Lower leg skin (tissue), 4 donors: ENCODE results near the gene NMNAT2. TPM values are rescaled to one million over a fixed set of nuclear protein-coding genes. Genes with fewer than 3 reads are reported as not detected.

Experiments
- DNase-seq, 2 donors: peaks; one replicate each; pipeline ENCODE4 v3.0.0-alpha.2; 2019; ENCODE audit warnings: low spot score in 2 of 2
- H3K4me3 ChIP-seq: fragments of 200-600 bp; sonication (generic); 2 replicates; pipeline ENCODE4 v1.5.1; 2017; ENCODE audit warnings: mild to moderate bottlenecking, low read depth; ENCODE audit not compliant: poor library complexity, severe bottlenecking
- CTCF ChIP-seq, 3 donors: fragments of 450-650 bp; IDR thresholded peaks; one replicate each; pipeline ENCODE4 v1.5.1; 2016; ENCODE audit warnings: antibody characterized with exemption in 3 of 3, mild to moderate bottlenecking in 3 of 3, moderate library complexity in 2 of 3
- POLR2A ChIP-seq, 2 donors: fragments of 450-650 bp; IDR thresholded peaks; one replicate each; pipeline ENCODE4 v1.6.1; 2016 to 2017; ENCODE audit warnings: antibody characterized with exemption in 2 of 2, mild to moderate bottlenecking in 1 of 2, moderate library complexity in 1 of 2
- WGBS, 2 donors: methylation state at CpG; one replicate each; pipeline ENCODE4 v1.1.5; 2018; 5-methylcytosine and 5-hydroxymethylcytosine counted together
- intact Hi-C: fragments of 100-400 bp; cut with DNase I; formaldehyde crosslinking; loops from one replicate; pipeline ENCODE4 v1.15.0; 2023; ENCODE audit warnings: low total_unique reads
- total RNA-seq, 4 donors: library from RNA; depleted of rRNA; stranded (reverse); fragments of >200 nt; gene quantifications; one replicate each; pipeline ENCODE4 v1.1.0, GENCODE V29; 2016

Gene NMNAT2
- total RNA-seq, 4 donors from 2014 or later, result 0.23 to 0.34 (median 0.34) TPM; not detected in 1

- H3K4me3 ChIP-seq, result no peak overlapping the region
- TF ChIP-seq CTCF (IDR thresholded peaks at IDR 0.05) (no peak), POLR2A (IDR thresholded peaks at IDR 0.05) (no peak)
- 94 to 95% methylated on average over 4 of the region's 4 CpGs for WGBS, 2 donors
- no peak for DNase-seq
- intact Hi-C loops, result no loop called here
These were observed 177.7 kb downstream of the NMNAT2 start for GRCh38 chr1:183240526-183240825.

GRCh38 chr1:183239793-183240525, 178.2 kb downstream of the NMNAT2 start:
- intact Hi-C loops, result no loop called here
- no peak overlapping the region for H3K4me3 ChIP-seq
- TF ChIP-seq CTCF (IDR thresholded peaks at IDR 0.05) (no peak), POLR2A (IDR thresholded peaks at IDR 0.05) (no peak)
- WGBS, 2 donors, result 71 to 72% methylated on average over 8 of the region's 8 CpGs
- peak in 1 of 2 donors; percentile 61 for DNase-seq

- TF ChIP-seq CTCF (IDR thresholded peaks at IDR 0.05), result no peak
- no peak for TF ChIP-seq POLR2A (IDR thresholded peaks at IDR 0.05)
- intact Hi-C loops, result no loop called here
- DNase-seq, result peak in 1 of 2 donors; percentile 68
- H3K4me3 ChIP-seq, result no peak overlapping the region
- WGBS, 2 donors, result 78 to 82% methylated on average over 7 of the region's 7 CpGs
These were observed 178.9 kb downstream of the NMNAT2 start for GRCh38 chr1:183239220-183239742.

GRCh38 chr1:183238071-183238470, 180.1 kb downstream of the NMNAT2 start:
- no peak for TF ChIP-seq CTCF (IDR thresholded peaks at IDR 0.05)
- TF ChIP-seq POLR2A (IDR thresholded peaks at IDR 0.05), result no peak
- DNase-seq, result no peak
- 81 to 88% methylated on average over 2 of the region's 2 CpGs for WGBS, 2 donors
- intact Hi-C loops, result no loop called here
- H3K4me3 ChIP-seq, result no peak overlapping the region

- DNase-seq, result no peak
- 95 to 97% methylated on average over 2 of the region's 2 CpGs for WGBS, 2 donors
- TF ChIP-seq POLR2A (IDR thresholded peaks at IDR 0.05) (no peak), CTCF (IDR thresholded peaks at IDR 0.05) (no peak)
- intact Hi-C loops, result no loop called here
- no peak overlapping the region for H3K4me3 ChIP-seq
These were observed 181.1 kb downstream of the NMNAT2 start for GRCh38 chr1:183237046-183237445.
